Measurements from ENCODE around the gene GALNS.

- no peak for TF ChIP-seq POLR2A (IDR thresholded peaks at IDR 0.05; ENCODE audit: low read length)
- TF ChIP-seq GATA1 (IDR thresholded peaks at IDR 0.05; ENCODE audit: low read depth, low read length): no peak
Measured at GRCh38 chr16:88784856-88785105, 72.0 kb downstream of the GALNS start.
